Urinary bladder (tissue), 4 donors: ENCODE data around the gene TSEN2. TPM values are rescaled to one million over a fixed set of nuclear protein-coding genes. Genes with fewer than 3 reads are reported as not detected.
"Not testable (repeated sequence)": the region's sequence is repeated elsewhere in the genome, so short reads cannot be mapped to it uniquely, and the experiment has no call there.

Experiments used
- DNase-seq: peaks from one replicate; pipeline ENCODE4 v3.0.0-alpha.2; 2015; ENCODE audit errors: extremely low spot score
- H3K27ac ChIP-seq: one replicate; pipeline ENCODE4 v1.5.1; 2013; ENCODE audit warnings: low read depth, mild to moderate bottlenecking, moderate library complexity
- H3K36me3 ChIP-seq: one replicate; pipeline ENCODE4 v1.6.1; 2013; ENCODE audit warnings: mild to moderate bottlenecking, moderate library complexity; ENCODE audit not compliant: insufficient read depth
- H3K4me1 ChIP-seq: one replicate; pipeline ENCODE4 v1.6.1; 2013; ENCODE audit warnings: mild to moderate bottlenecking, moderate library complexity; ENCODE audit not compliant: insufficient read depth
- H3K4me3 ChIP-seq: one replicate; pipeline ENCODE4 v1.5.1; 2013; ENCODE audit warnings: low read depth, low read length
- WGBS: extraction: QIAGEN DNeasy Blood & Tissue Kit; methylation state at CpG from one replicate; pipeline ENCODE4 v1.1.7; 2013; 5-methylcytosine and 5-hydroxymethylcytosine counted together
- polyA plus RNA-seq: library from polyadenylated mRNA; stranded (reverse); fragments of 200-250 nt; gene quantifications from one replicate; pipeline ENCODE4 v1.2.3, GENCODE V29; 2013
- total RNA-seq: library from RNA; depleted of rRNA; stranded (reverse); fragments of >200 nt; gene quantifications from one replicate; pipeline ENCODE4 v1.2.3, GENCODE V29; 2014
- donor health status: healthy with polysubstance abuse.
- donor health status: healthy.

Gene TSEN2
- total and polyA plus RNA-seq, 2 donors = 16.4 to 35.2 TPM

- WGBS = 81% methylated on average over 3 of the region's 3 CpGs
- Histone ChIP-seq H3K27ac (no peak overlapping the region), H3K4me1 (no peaks in the 10 kb centered on the region), H3K4me3 (no peak overlapping the region), H3K36me3 (no peaks in the 10 kb centered on the region)
- no peak for DNase-seq
Observed at GRCh38 chr3:12460127-12460526, 24.2 kb upstream of the TSEN2 start.

DNA sequence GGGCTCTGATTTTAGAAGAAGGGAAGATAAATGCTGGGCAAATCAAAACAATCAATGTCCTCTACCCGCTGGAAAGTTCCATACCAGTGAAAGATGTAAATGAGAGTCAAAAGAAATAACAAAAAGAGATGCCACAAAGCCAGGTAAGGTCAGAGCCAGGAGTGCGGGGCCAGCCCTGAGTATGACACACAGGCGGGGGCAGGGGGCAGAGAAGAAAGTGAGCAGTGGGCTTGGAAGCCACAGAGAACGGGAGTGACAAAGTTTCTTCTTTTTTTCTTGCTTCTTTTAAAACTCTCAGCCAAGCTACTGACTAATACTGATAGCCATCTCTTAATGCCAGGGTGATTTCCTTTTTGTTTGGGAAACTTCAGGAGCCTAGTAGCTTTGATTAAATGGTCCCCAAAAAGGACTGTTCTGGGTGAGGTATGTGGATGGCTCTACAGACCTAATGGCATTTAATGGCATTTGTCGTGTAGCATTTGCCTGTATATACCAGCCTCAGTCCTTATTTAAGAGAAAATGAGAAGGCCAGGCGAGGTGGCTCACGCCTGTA, 23.1 kb upstream of the TSEN2 start:
- 82% methylated on average over 7 of the region's 7 CpGs for WGBS
- Histone ChIP-seq H3K4me1 (no peaks in the 10 kb centered on the region), H3K4me3 (no peak overlapping the region), H3K27ac (no peak overlapping the region), H3K36me3 (no peaks in the 10 kb centered on the region)
- DNase-seq = no peak

DNA sequence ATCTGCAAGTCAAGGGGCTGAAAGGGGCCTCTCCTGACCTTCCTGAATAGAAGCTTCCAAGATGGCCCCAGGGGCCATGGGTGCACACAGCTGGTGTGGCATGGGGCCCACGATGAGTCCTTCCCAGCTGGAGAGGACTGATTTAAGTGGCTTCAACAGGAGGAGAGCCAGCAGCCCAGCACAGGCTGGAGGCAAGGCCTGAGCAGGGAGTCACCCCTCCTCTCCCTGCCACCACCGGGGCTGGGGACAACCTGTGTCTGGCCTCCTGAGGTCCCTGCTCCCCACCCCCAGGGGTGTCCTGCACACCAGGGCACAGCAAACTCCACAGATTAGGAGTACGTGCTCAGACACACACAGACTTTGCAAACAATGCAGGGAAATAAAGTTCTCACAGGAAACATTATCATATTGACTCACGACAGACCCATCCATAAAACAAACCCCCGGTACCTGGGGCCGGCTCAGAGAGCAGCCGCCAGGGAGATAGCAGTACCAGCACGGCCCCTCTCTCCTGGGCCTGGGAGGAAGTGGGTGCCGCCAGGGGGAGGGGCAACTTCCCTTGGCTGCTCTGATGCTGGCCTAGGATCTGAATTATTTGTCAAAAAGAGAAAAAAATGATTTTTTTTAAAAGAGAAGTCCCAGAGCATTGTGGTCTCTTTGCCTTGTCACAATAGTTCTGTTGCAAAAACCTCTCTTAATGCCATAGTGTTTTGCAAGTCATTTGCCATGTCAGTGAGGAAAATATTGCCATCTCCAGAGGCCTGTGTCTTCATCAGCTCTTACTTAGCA, 21.9 kb upstream of the TSEN2 start:
- no peaks in the 10 kb centered on the region for H3K36me3 ChIP-seq
- H3K4me1 ChIP-seq = no peaks in the 10 kb centered on the region
- DNase-seq = no peak
- H3K27ac ChIP-seq = no peak overlapping the region
- no peak overlapping the region for H3K4me3 ChIP-seq
- WGBS = 37% methylated on average over 9 of the region's 9 CpGs

GRCh38 chr3:12463686-12464085, 20.6 kb upstream of the TSEN2 start:
- Histone ChIP-seq H3K4me3 (no peak overlapping the region), H3K4me1 (no peaks in the 10 kb centered on the region), H3K27ac (no peak overlapping the region), H3K36me3 (no peaks in the 10 kb centered on the region)
- DNase-seq = no peak
- 94% methylated on average over 1 of the region's 1 CpG for WGBS

DNA sequence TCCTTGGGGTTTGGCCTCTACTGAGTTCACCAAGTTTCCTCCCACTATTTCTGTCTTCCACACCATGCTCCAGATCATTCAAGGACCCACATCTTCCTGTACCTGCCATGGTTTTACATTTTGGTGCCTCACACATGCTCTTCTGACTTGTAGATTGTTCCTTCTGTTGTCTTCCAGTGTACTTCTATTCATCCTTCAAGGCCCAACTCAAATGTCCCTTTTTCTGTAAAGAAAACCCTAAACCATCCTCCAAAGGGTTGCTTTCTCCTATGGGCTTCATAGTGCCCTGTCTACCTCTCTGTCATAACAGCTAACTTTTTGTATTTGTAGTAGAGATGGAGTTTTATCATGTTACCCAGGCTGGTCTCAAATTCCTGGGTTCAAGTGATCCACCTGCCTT, 20.1 kb upstream of the TSEN2 start:
- H3K4me3 ChIP-seq = no peak overlapping the region
- no peak overlapping the region for H3K27ac ChIP-seq
- no peak for DNase-seq
- no peaks in the 10 kb centered on the region for H3K36me3 ChIP-seq
- H3K4me1 ChIP-seq = no peaks in the 10 kb centered on the region

- 80% methylated on average over 18 of the region's 18 CpGs for WGBS
- Histone ChIP-seq H3K4me3 (no peak overlapping the region), H3K4me1 (no peaks in the 10 kb centered on the region), H3K36me3 (no peaks in the 10 kb centered on the region), H3K27ac (no peak overlapping the region)
- DNase-seq = no peak
Observed at GRCh38 chr3:12465151-12465835, 19.0 kb upstream of the TSEN2 start.

- DNase-seq = no peak
- H3K4me3 ChIP-seq = no peak overlapping the region
- no peaks in the 10 kb centered on the region for H3K36me3 ChIP-seq
- H3K27ac ChIP-seq = no peak overlapping the region
- no peaks in the 10 kb centered on the region for H3K4me1 ChIP-seq
- WGBS = 25% methylated on average over 4 of the region's 4 CpGs
Observed at GRCh38 chr3:12465836-12466225, 18.4 kb upstream of the TSEN2 start.

DNA sequence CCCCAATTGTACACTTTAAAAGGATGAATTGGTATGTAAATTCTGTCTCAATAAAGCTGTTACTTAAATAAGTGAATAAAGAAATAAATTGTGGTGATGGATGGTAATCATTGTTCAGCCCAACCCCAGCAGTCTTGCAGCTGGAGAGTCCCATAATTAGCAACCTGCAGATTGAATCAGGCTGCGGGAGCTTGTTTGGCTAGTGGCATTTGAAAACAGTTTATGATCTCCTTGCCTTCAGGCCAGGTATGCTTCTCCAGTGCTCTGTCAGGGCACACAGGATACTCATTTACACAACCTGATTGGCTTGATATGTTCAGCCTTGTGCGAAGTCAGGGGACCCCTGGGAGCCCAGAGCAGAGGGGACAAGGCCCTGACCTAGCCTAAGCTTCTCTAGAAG, 16.5 kb upstream of the TSEN2 start:
- no peaks in the 10 kb centered on the region for H3K36me3 ChIP-seq
- no peak overlapping the region for H3K27ac ChIP-seq
- no peaks in the 10 kb centered on the region for H3K4me1 ChIP-seq
- WGBS = 90% methylated on average over 2 of the region's 2 CpGs
- no peak for DNase-seq
- no peak overlapping the region for H3K4me3 ChIP-seq

DNA sequence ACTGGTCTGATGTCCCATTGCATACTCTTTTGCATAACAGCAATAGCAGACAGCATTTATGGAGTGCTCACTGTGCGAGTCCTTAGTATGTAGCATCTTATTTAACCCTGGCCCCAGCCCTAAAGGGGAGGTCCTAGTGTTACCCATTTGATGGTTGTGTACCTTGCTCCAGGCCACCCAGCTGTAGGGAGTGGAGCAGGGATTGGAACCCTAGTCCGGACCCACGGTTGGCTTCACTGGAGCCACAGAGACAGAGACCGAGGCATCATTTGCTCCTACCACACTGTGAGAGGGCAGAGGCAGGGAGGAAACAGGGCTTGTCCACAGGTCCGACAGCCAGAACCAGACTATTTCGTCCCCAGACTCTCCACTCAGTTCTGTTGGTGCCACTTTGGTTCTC, 16.0 kb upstream of the TSEN2 start:
- H3K4me1 ChIP-seq = no peaks in the 10 kb centered on the region
- H3K27ac ChIP-seq = no peak overlapping the region
- no peak for DNase-seq
- no peaks in the 10 kb centered on the region for H3K36me3 ChIP-seq
- 90% methylated on average over 6 of the region's 6 CpGs for WGBS
- no peak overlapping the region for H3K4me3 ChIP-seq

DNA sequence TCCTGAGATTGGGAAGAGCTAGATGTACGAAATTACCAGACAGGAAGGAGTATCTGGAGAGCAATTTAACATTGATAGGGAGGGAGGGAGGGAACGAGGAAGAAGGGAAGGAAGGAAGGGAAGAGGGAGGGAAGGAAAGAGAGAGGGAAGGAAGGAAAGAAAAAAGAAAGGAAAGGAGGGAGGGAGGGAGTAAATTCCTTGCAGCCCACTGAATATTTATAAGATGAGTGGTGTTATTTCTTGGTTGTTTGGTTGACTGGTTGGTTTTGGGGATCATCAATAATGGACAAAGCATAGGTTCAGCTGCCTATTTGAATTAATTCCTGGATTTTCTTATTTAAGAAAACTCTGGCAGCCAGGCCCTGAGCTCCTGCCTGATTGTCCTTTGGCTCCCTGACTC, 15.5 kb upstream of the TSEN2 start:
- Histone ChIP-seq H3K4me1 (no peaks in the 10 kb centered on the region), H3K4me3 (no peak overlapping the region), H3K27ac (no peak overlapping the region), H3K36me3 (no peaks in the 10 kb centered on the region)
- no peak for DNase-seq
- 54% methylated on average over 2 of the region's 2 CpGs for WGBS

GRCh38 chr3:12469222-12469621, 15.1 kb upstream of the TSEN2 start:
- DNase-seq, H3K27ac ChIP-seq, H3K4me1 ChIP-seq, H3K36me3 ChIP-seq, H3K4me3 ChIP-seq: not testable (repeated sequence)
- 81% methylated on average over 7 of the region's 7 CpGs for WGBS

DNA sequence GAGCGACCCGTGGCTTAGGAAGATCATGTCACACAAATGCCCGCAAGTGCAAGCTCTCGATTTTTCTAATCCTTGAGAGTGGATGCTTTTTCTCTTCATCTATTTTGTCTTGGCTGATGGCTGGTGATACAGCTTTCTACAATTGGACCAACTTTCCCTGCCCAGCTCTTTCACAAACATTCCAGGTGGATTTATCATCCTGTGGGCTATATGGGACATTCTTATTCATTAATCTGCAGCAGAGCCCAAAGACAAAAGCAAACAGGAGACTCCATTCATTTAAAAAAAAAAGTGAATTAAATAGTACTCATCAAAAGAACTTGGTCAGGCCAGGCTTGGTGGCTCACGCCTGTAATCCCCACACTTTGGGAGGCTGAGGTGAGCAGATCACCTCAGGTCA, 14.2 kb upstream of the TSEN2 start:
- no peak for DNase-seq
- Histone ChIP-seq H3K4me3 (no peak overlapping the region), H3K27ac (no peak overlapping the region), H3K36me3 (no peaks in the 10 kb centered on the region), H3K4me1 (no peaks in the 10 kb centered on the region)
- 94% methylated on average over 5 of the region's 5 CpGs for WGBS

- 91% methylated on average over 3 of the region's 3 CpGs for WGBS
- no peak overlapping the region for H3K27ac ChIP-seq
- H3K36me3 ChIP-seq = no peaks in the 10 kb centered on the region
- no peak overlapping the region for H3K4me3 ChIP-seq
- H3K4me1 ChIP-seq = no peaks in the 10 kb centered on the region
- DNase-seq = no peak
Observed at GRCh38 chr3:12470680-12471079, 13.6 kb upstream of the TSEN2 start.

DNA sequence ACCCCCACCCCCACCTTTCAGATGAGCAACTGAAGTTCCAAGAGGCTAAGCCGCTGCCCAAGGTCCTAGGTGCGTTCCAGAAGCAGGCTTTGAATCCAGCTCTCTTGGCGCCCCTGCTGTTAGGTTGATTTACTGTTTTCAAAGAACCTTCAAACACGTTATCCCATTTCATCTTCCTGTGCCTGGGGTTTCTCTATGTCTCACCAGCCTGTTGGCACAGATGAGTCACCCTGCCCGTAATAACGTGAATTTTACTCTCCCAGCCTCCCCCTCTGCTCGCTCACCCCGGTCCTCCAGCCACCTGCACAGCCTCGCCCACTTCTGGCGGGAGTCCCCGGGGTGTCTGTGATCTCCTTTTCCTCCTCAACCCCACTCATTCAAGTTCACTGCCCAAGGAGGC, 13.0 kb upstream of the TSEN2 start:
- WGBS = 65% methylated on average over 11 of the region's 11 CpGs
- no peak overlapping the region for H3K27ac ChIP-seq
- no peaks in the 10 kb centered on the region for H3K36me3 ChIP-seq
- H3K4me3 ChIP-seq = no peak overlapping the region
- DNase-seq = no peak
- peaks cover 4% of the 10 kb centered on the region for H3K4me1 ChIP-seq
